Heart right ventricle (tissue), 16 donors: ENCODE data around the gene IL4. TPM values are rescaled to one million over a fixed set of nuclear protein-coding genes. Genes with fewer than 3 reads are reported as not detected.

Experiments
- ATAC-seq, 8 donors: fragments of 200-7000 bp; cut with Tn5 transposase; one replicate each; pipeline ENCODE4 v1.9.1; 2020; ENCODE audit warnings: mild to moderate bottlenecking in 8 of 8, moderate library complexity in 8 of 8, moderate number of reproducible peaks in 1 of 8
- DNase-seq, 2 donors: peaks; one replicate each; pipeline ENCODE4 v3.0.0-alpha.2; 2020
- H3K27ac ChIP-seq, 10 donors: fragments of 200-600 bp; sonication (generic) in 2 of 10; one replicate each; pipeline versions ENCODE4 v1.5.0 to v1.8.0; 2020 to 2022; ENCODE audit warnings: mild to moderate bottlenecking in 3 of 10
- H3K27me3 ChIP-seq, 7 donors: fragments of 200-600 bp; one replicate each; pipeline ENCODE4 v1.8.0; 2021 to 2022; ENCODE audit warnings: mild to moderate bottlenecking in 2 of 7
- H3K36me3 ChIP-seq, 9 donors: fragments of 200-600 bp; sonication (generic) in 1 of 9; one replicate each; pipeline versions ENCODE4 v1.5.0 to v1.8.0; 2020 to 2022; ENCODE audit warnings: mild to moderate bottlenecking in 2 of 9
- H3K4me1 ChIP-seq, 9 donors: fragments of 200-600 bp; sonication (generic) in 1 of 9; one replicate each; pipeline versions ENCODE4 v1.5.0 to v1.8.0; 2020 to 2022; ENCODE audit warnings: mild to moderate bottlenecking in 4 of 9
- H3K4me3 ChIP-seq, 10 donors: fragments of 200-600 bp; sonication (generic) in 2 of 10; one replicate each; pipeline versions ENCODE4 v1.5.0 to v1.8.0; 2020 to 2022; ENCODE audit warnings: mild to moderate bottlenecking in 7 of 10, moderate library complexity in 2 of 10
- H3K9me3 ChIP-seq, 11 donors: fragments of 200-600 bp in 10 of 11; sonication (generic) in 2 of 11; one replicate each; pipeline versions ENCODE4 v1.5.0 to v1.8.0; 2013 to 2022; ENCODE audit warnings: mild to moderate bottlenecking in 2 of 11, control low read depth in 1 of 11, moderate library complexity in 1 of 11
- CTCF ChIP-seq, 9 donors: fragments of 200-600 bp; sonication (generic) in 2 of 9; IDR thresholded peaks; one replicate each; pipeline versions ENCODE4 v1.5.0 to v1.8.0; 2021 to 2022; ENCODE audit warnings: antibody characterized with exemption in 9 of 9, mild to moderate bottlenecking in 5 of 9, moderate library complexity in 1 of 9
- WGBS, 2 donors: extraction: QIAGEN DNeasy Blood & Tissue Kit; methylation state at CpG; one replicate each; pipeline ENCODE4 v1.1.7; 2013; ENCODE audit warnings: inconsistent platforms in 1 of 2; 5-methylcytosine and 5-hydroxymethylcytosine counted together
- intact Hi-C, 10 donors: fragments of 100-400 bp; cut with DNase I; formaldehyde crosslinking; loops; one replicate each; pipeline versions ENCODE4 v1.11.1 to v1.14.2; 2022
- polyA plus RNA-seq, 2 donors: library from polyadenylated mRNA; stranded (reverse); fragments of 200-250 nt; gene quantifications; one replicate each; pipeline ENCODE4 v1.2.3, GENCODE V29; 2013
- total RNA-seq, 10 donors: library from RNA; stranded (reverse); fragmentation: NEBNext Ultra II Directional in 3 of 10; extraction: Animal tissue kit (Norgen Biotek cat#: 25700) in 3 of 10; gene quantifications; one replicate each; pipeline versions ENCODE4 v1.2.1 to v1.2.4, GENCODE V29; 2021 to 2023
- donor health status: Arrhythmogenic right ventricular cardiomyopathy.
- donor health status: ischemic (EF 13 %, LVEDD 7.1; RV severe dilation, severe dysfunction).
- donor health status: healthy with polysubstance abuse.
- donor health status: DM: no; HTN: yes; CAD: no.
- donor health status: DM: no; HTN: no; CAD: no.
- donor health status: ischemic (EF 25% LVEDD 6.9; RV normal size, moderate dysfunction).
- donor health status: ischemic (EF 25% LVEDD 5.7; RV mildly dilated, moderate dysfunction).
- donor health status: healthy.
- donor health status: DM: yes; HTN: yes; CAD: no.
- donor health status: Ischemic cardiomyopathy.
- donor health status: ischemic (EF 35%, LVEDD 5.7; RV mildly dilated, moderate dysfunction).
- donor health status: nonischemic (EF 11% LVEDD 7.7; RV severe dilation, severe dysfunction).
- donor health status: DM: yes; HTN: yes; CAD: no.
- donor health status: PGD.
- donor health status: ischemic (EF 29% LVEDD 5.4; RV normal size, mild dysfunction).
- donor health status: nonischemic (EF 23%, LVEDD 6.1; RV moderate dilation, normal function).

Gene IL4
- total and polyA plus RNA-seq, 12 donors = not detected

- intact Hi-C loops = no loop called here
- Histone ChIP-seq H3K4me1 (peaks cover 0 to 21% (median 0%) of the 10 kb centered on the region in 9 donors), H3K4me3 (no peak overlapping the region), H3K36me3 (no peaks in the 10 kb centered on the region), H3K27me3 (no peaks in the 10 kb centered on the region), H3K27ac (no peak overlapping the region), H3K9me3 (no peaks in the 10 kb centered on the region)
- 80 to 88% methylated on average over 1 of the region's 1 CpG for WGBS, 2 donors
- no peak for TF ChIP-seq CTCF (IDR thresholded peaks at IDR 0.05)
- DNase-seq (no peak), ATAC-seq (no peak)
These were observed 301 bp upstream of the IL4 start for GRCh38 chr5:132673488-132673887.

- DNase-seq = no peak
- no peak for TF ChIP-seq CTCF (IDR thresholded peaks at IDR 0.05)
- Histone ChIP-seq H3K36me3 (no peaks in the 10 kb centered on the region), H3K27ac (peak overlapping the region in 1 of 10 donors; percentile 50), H3K9me3 (no peaks in the 10 kb centered on the region), H3K4me1 (peaks cover 0 to 21% (median 0%) of the 10 kb centered on the region in 9 donors), H3K4me3 (no peak overlapping the region), H3K27me3 (no peaks in the 10 kb centered on the region)
- intact Hi-C loops = no loop called here
- ATAC-seq = peak in 6 of 8 donors; percentile 31 to 66 (median 56)
- 67 to 73% methylated on average over 13 of the region's 13 CpGs for WGBS, 2 donors
These were observed 1.1 kb downstream of the IL4 start for GRCh38 chr5:132674671-132675506.

- Histone ChIP-seq H3K27ac (no peak overlapping the region), H3K9me3 (no peaks in the 10 kb centered on the region), H3K4me3 (no peak overlapping the region), H3K27me3 (no peaks in the 10 kb centered on the region), H3K36me3 (no peaks in the 10 kb centered on the region), H3K4me1 (peaks cover 0 to 21% (median 0%) of the 10 kb centered on the region in 9 donors)
- intact Hi-C loops = no loop called here
- DNase-seq (no peak), ATAC-seq (no peak)
- no peak for TF ChIP-seq CTCF (IDR thresholded peaks at IDR 0.05)
- 94 to 96% methylated on average over 11 of the region's 11 CpGs for WGBS, 2 donors
These were observed 2.3 kb downstream of the IL4 start for GRCh38 chr5:132675936-132676689.

- intact Hi-C loops = no loop called here
- Histone ChIP-seq H3K9me3 (no peaks in the 10 kb centered on the region), H3K4me1 (peaks cover 0 to 21% (median 0%) of the 10 kb centered on the region in 9 donors), H3K27me3 (no peaks in the 10 kb centered on the region), H3K36me3 (no peaks in the 10 kb centered on the region), H3K4me3 (no peak overlapping the region), H3K27ac (no peak overlapping the region)
- DNase-seq = no peak
- 54% methylated on average over 7 of the region's 7 CpGs for WGBS, 2 donors
- TF ChIP-seq CTCF (IDR thresholded peaks at IDR 0.05) = peak in 1 of 9 donors; percentile 7
- peak in 4 of 8 donors; percentile 43 to 76 (median 68) for ATAC-seq
These were observed 3.4 kb downstream of the IL4 start for GRCh38 chr5:132677191-132677590.
